Activated naive CD4-positive, alpha-beta T cell treated with anti-CD3 and anti-CD28 coated beads, Interleukin-2, amount 10 ng/mL, durations not matched to agents 7 days and 5 days (primary cell): ENCODE data around the gene HOXC6.

Experiments used
- CTCF ChIA-PET: fragments of 350-600 bp; sonication (Branson Sonifier 250); formaldehyde crosslinking; loops from one replicate; lab custom pipeline; 2021; ENCODE audit warnings: antibody characterized with exemption; lab: Charles Lee
- DNase-seq: peaks from one replicate; pipeline ENCODE4 v3.0.0-alpha.2; 2020
- H3K27ac Mint-ChIP-seq: one replicate; pipeline ENCODE4 v1.8.0; 2021; ENCODE audit warnings: mild to moderate bottlenecking, moderate library complexity, mixed read lengths
- H3K27me3 Mint-ChIP-seq: one replicate; pipeline ENCODE4 v1.8.0; 2021; ENCODE audit warnings: mild to moderate bottlenecking, mixed read lengths
- H3K36me3 Mint-ChIP-seq: one replicate; pipeline ENCODE4 v1.8.0; 2021; ENCODE audit warnings: mixed read lengths
- H3K4me1 Mint-ChIP-seq: one replicate; pipeline ENCODE4 v1.8.0; 2021; ENCODE audit warnings: mixed read lengths
- H3K4me3 Mint-ChIP-seq: one replicate; pipeline ENCODE4 v1.8.0; 2021; ENCODE audit warnings: mild to moderate bottlenecking, moderate library complexity, mixed read lengths
- H3K9me3 Mint-ChIP-seq: one replicate; pipeline ENCODE4 v1.8.0; 2021; ENCODE audit warnings: mixed read lengths

The HOXC6 gene

DNA sequence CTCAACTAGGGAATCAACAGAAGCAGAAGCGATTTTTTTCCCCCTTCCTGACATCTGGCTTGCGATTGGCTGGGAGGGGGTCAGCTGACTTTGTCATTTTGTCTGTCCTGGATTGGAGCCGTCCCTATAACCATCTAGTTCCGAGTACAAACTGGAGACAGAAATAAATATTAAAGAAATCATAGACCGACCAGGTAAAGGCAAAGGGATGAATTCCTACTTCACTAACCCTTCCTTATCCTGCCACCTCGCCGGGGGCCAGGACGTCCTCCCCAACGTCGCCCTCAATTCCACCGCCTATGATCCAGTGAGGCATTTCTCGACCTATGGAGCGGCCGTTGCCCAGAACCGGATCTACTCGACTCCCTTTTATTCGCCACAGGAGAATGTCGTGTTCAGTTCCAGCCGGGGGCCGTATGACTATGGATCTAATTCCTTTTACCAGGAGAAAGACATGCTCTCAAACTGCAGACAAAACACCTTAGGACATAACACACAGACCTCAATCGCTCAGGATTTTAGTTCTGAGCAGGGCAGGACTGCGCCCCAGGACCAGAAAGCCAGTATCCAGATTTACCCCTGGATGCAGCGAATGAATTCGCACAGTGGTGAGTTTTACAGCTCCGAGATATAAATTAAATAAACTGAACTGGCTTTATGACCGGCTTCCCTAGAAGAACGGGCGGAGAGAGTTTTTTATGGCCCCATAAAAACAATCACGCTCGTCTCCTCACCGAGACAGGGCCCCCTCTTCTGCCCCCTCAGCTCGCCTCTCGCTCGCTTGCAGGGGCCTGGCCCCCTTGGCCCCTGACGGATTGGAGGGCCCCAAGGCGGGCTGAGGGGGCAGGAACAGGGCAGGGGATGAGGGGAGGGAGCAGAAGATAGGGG lies at the start of gene HOXC6:
TSS of gene HOXC6 (plus strand) at position 127 of the 888 bp plus-strand sequence. CDS start at position 209, 82 bp downstream.
- no peak for DNase-seq
- Mint-ChIP-seq H3K4me1 (peaks cover 24% of the 10 kb centered on the region), H3K27me3 (peaks cover 99% of the 10 kb centered on the region), H3K27ac (no peak within 1 kb of the TSS), H3K9me3 (no peaks in the 10 kb centered on the region), H3K4me3 (no peak within 1 kb of the TSS), H3K36me3 (peaks cover 3% of the 10 kb centered on the region)
- CTCF ChIA-PET: interaction anchor here (0.6 to 4.9 kb wide), 4 partner anchors 163 to 186 kb away, joined by 3 to 93 read pairs (median 4); partner anchors contain the start of gene SMUG1

DNA sequence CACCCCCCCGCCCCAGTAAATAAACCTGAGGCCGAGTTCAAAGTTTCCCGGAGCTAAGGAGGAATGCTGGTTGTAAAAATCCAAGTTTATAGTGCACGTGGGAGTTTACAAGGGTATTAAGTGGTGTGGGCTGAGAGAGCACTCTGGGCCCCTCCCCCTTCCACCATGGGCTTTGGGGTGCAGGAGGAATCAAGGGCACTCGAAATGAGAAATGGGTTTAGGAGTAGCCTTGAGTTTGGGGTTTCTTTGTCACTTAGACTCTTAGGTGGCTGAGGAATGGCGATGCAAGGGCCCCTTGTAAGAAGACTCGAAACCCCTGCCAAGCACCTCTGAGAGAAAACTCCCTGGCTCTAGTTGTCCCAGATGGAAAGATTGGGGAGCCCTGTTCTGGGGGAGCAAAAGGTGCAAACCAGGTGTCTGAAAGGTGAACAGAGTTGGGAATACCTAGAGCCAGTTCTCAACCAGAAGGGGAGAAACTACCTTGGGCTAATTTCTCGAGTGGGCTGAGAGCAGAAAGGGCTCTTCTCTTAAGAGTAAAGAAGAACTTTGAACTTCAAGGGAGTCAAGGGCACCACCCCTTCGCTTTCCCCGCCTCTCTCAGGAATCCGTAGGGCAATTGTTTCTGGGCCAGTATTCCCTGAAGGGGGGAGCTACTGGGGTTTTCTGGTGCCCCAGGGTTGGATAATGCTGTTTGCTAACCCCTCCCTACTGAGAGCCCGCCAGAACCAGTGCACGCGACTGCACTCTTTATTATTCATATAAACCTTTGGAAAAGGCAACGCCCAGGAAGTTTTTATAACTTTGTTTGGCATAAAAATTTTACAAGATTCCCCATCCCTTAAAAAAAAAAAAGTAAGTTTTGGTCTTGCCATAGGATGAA lies 49.5 kb upstream of the HOXC6 start:
- H3K9me3 Mint-ChIP-seq: peaks cover 2% of the 10 kb centered on the region
- no peak overlapping the region for H3K27ac Mint-ChIP-seq
- H3K36me3 Mint-ChIP-seq: peaks cover 4% of the 10 kb centered on the region
- peaks cover 100% of the 10 kb centered on the region for H3K27me3 Mint-ChIP-seq
- peaks cover 14% of the 10 kb centered on the region for H3K4me1 Mint-ChIP-seq
- no peak for DNase-seq
- H3K4me3 Mint-ChIP-seq: no peak overlapping the region
- CTCF ChIA-PET: no interaction called here

DNA sequence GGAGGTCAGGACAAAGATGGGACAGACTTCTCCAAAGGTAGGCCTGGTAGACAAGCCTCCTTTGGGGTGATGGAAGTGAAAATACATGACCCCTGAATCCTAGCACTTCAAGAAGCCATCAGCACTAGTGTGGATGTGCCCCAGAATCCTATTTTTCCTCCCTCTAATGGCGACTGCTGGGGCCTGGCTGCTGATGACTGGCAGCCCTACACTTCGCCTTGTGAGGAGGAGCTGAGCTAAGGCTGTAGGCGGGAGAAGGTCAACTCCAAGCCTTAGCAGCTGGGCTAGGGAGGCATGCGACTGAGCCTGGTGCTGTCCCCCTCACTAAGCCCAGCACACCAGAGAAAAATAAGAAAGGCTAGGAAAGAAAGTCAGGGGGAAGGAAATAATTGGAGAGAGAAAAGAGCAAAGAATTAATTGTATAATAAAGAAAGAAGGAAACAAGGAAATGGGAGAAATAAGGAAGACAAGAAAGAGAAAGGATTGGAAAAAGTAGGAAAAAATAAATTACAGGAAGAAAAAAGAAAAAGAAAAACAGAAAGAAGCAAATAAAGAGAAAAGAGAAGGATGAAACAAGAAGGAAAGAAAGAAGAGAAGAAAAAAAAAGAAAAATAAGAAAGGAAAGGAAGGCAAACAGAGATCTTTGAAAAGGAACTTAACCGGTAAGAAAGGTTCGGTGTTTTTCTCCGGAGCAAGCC lies 48.0 kb upstream of the HOXC6 start:
- H3K4me1 Mint-ChIP-seq: peaks cover 12% of the 10 kb centered on the region
- H3K27me3 Mint-ChIP-seq: peaks cover 100% of the 10 kb centered on the region
- peaks cover 2% of the 10 kb centered on the region for H3K9me3 Mint-ChIP-seq
- CTCF ChIA-PET: interaction anchor here (0.5 to 1.0 kb wide), 2 partner anchors 24 to 211 kb away, joined by 3 read pairs; no protein-coding TSS in a partner anchor
- H3K4me3 Mint-ChIP-seq: no peak overlapping the region
- H3K36me3 Mint-ChIP-seq: peaks cover 2% of the 10 kb centered on the region
- no peak overlapping the region for H3K27ac Mint-ChIP-seq
- DNase-seq: no peak

DNA sequence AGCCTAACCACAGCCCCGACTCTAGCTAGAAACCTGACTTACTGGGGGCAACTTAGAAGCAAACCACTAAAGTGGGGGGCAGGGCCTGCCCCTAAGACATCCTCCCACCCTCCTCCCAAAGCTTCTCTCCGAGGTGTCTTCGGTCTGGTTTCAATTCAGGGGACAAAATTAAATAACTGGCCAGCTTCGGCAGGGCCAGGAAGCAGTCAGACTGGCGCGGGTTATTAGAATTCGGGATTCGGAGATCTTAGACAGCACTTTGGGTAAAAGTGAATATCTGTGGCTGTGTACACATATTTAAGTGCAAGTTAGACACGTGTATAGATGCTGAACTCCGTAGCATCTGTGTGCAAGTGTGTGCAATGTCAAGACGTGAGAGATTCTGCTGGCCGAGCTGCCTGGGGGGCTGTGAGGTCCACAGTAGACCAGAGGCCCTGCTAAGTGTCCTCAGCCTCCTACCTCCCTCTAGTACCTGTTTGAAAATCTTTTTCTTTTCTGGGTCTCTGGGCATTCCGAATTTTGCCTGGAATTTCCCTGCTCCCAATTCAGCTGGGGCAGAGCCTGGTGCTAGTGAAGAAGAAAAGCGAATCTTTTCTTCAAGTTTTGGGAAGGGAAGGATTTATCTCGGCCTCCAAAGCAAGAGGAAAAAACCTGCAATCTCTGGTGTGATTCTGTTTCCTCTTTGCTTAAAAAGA lies 47.3 kb upstream of the HOXC6 start:
- Mint-ChIP-seq H3K9me3 (no peaks in the 10 kb centered on the region), H3K27me3 (peaks cover 100% of the 10 kb centered on the region), H3K4me1 (peaks cover 11% of the 10 kb centered on the region), H3K27ac (no peak overlapping the region), H3K4me3 (no peak overlapping the region), H3K36me3 (no peaks in the 10 kb centered on the region)
- CTCF ChIA-PET: interaction anchor here (0.5 to 1.0 kb wide), 2 partner anchors 23 to 211 kb away, joined by 3 read pairs; no protein-coding TSS in a partner anchor
- no peak for DNase-seq

DNA sequence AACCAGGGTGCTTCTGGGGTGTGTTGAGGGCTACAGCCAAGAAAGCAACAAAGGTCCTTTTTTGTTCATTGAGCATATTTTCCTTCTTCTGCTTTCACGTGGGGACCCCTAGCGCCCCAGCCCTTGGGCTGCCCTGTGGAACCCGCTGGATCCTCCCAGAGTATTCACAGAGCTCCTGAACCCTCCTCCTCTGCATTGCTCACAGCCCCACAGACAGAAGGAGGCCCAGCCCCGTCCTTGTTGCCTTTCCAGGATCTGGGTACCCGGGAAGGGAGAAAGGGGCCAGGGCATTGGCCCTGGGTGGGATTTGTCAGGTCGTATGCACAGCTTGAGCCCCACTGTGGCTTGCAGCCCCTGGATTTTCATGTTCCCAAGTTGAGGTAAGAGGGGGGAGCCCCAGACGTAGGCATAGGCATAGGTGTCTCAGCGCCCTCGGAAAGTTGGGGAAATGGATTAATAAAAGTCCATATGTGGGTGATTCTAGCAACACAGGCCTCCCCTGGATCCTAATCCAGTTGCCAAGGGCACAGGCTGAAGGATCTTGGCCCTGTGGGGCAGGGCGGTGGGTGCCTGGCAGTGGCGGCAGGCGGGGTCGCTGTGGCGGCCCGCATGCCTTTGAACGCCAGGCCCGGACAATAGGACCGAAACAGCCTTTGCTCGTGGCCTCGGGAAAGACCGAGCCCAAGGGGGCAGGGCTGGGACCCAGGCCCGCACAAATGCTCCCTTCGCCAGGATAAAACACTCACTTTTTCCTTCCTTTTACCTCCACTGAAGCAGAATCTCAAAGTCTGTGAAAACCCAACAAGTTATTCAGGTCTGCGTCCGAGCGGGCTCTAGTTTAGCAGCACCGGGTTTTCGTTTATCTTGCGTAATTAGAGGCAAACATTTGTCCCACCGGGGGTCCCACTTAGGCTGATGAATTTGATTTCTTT lies 46.3 kb upstream of the HOXC6 start:
- CTCF ChIA-PET: no interaction called here
- Mint-ChIP-seq H3K36me3 (no peaks in the 10 kb centered on the region), H3K27ac (no peak overlapping the region), H3K4me1 (peaks cover 14% of the 10 kb centered on the region), H3K9me3 (no peaks in the 10 kb centered on the region), H3K4me3 (no peak overlapping the region), H3K27me3 (peaks cover 100% of the 10 kb centered on the region)
- no peak for DNase-seq

DNA sequence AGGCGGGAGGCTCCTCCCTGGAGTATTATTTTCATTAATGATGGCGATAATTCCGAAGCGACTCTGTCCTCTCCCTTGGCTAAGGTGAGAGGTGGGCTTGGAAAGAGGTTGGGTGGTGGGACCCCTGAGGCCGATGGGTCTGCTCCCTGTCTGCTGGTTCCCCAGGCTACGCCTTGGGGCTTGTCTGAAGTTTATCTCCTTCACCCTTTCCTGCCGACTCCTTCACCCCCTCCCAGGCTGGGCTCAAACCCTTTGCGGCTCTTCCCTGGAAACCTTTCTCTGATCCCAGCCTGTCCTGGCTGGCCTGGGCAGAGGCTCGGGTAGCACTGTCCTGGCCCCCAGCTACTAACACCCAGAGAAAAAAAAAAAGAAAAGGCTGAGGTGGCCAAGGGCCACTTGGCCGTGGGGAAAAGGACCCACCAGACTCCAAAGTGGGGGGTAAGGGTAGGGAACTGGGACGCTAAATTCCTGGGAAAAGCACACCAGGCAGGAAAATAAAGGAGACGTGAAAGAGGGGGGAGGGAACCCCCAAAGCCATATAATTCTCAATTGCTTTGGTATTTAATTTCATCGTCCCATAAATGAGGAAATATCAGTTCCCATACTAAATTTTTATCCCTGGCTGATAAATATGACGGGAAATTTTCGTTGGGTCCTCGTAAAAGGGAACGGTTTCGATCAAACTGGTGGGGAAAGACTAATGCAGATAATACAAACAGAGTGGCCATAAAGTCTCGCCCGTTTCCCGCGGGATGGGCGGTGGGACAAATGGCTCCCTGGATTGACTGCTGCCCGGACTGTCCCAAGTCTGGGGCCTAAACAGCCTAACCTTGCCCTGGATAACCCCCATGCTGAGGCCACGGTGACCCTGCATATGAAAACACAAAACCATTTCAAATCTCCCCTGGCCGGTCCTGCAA lies 45.3 kb upstream of the HOXC6 start:
- no peak overlapping the region for H3K4me3 Mint-ChIP-seq
- no peaks in the 10 kb centered on the region for H3K36me3 Mint-ChIP-seq
- no peaks in the 10 kb centered on the region for H3K9me3 Mint-ChIP-seq
- H3K27me3 Mint-ChIP-seq: peaks cover 100% of the 10 kb centered on the region
- peak overlapping the region; percentile 42 for H3K27ac Mint-ChIP-seq
- CTCF ChIA-PET: no interaction called here
- no peak for DNase-seq
- H3K4me1 Mint-ChIP-seq: peaks cover 14% of the 10 kb centered on the region

DNA sequence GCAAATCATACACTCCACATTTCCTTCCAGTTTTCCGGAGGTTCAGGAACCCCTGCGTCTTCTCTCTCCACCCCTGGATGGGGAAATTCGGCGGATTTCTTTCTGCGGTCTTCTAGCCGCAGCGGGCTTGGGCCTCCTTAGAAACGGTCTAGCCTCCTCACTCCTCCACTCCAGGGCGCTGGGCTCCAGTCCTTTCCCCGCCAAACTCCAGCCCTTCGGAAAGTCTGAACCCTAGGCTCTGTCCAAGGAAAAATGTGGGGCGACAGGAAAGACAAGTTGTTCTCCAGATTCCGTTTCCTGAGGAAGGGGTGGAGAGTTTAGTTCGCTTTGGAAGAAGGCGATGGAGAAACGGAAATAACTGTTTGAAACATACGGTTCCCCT lies 44.7 kb upstream of the HOXC6 start:
- H3K4me1 Mint-ChIP-seq: peaks cover 18% of the 10 kb centered on the region
- no peak overlapping the region for H3K4me3 Mint-ChIP-seq
- H3K27me3 Mint-ChIP-seq: peaks cover 100% of the 10 kb centered on the region
- no peak for DNase-seq
- H3K27ac Mint-ChIP-seq: peak overlapping the region; percentile 42
- H3K9me3 Mint-ChIP-seq: no peaks in the 10 kb centered on the region
- no peaks in the 10 kb centered on the region for H3K36me3 Mint-ChIP-seq
- CTCF ChIA-PET: interaction anchor here (0.6 to 1.8 kb wide), 2 partner anchors 22 to 223 kb away, joined by 3 to 12 read pairs; no protein-coding TSS in a partner anchor

DNA sequence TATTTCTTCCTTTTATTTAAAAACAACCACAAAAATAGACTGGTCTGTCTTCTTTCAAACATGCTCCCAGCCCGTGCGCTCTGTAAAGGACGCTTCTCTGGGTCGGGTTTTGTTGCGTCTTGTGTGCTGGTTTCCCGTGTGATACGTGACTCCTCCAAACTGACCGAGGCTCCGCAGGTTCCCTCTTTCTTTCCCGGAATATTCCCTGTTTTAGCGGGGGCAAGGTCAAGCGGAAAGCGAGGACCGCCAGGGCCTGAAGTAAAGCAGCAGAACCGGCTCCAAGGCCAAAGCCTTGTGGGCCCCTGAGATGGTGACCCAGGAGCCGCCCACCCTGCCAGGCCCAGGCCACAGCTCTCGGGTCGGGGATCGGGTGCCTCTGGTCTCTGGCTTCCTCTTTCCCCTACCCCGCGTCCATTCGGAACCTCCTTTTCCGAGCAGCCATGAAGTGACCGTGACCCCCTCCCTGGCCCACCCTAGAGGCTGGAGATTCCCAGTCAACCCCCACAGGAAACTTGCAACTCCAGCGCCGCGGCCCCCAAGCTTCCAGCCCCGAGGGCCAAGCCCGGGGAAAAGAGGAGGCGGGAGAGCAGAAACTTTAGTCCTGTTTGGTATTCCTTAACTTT lies 44.2 kb upstream of the HOXC6 start:
- Mint-ChIP-seq H3K27me3 (peaks cover 100% of the 10 kb centered on the region), H3K27ac (peak overlapping the region; percentile 42), H3K9me3 (no peaks in the 10 kb centered on the region), H3K36me3 (no peaks in the 10 kb centered on the region), H3K4me3 (no peak overlapping the region), H3K4me1 (peaks cover 21% of the 10 kb centered on the region)
- CTCF ChIA-PET: interaction anchor here (0.6 to 1.8 kb wide), 2 partner anchors 22 to 222 kb away, joined by 3 to 12 read pairs; no protein-coding TSS in a partner anchor
- DNase-seq: no peak

DNA sequence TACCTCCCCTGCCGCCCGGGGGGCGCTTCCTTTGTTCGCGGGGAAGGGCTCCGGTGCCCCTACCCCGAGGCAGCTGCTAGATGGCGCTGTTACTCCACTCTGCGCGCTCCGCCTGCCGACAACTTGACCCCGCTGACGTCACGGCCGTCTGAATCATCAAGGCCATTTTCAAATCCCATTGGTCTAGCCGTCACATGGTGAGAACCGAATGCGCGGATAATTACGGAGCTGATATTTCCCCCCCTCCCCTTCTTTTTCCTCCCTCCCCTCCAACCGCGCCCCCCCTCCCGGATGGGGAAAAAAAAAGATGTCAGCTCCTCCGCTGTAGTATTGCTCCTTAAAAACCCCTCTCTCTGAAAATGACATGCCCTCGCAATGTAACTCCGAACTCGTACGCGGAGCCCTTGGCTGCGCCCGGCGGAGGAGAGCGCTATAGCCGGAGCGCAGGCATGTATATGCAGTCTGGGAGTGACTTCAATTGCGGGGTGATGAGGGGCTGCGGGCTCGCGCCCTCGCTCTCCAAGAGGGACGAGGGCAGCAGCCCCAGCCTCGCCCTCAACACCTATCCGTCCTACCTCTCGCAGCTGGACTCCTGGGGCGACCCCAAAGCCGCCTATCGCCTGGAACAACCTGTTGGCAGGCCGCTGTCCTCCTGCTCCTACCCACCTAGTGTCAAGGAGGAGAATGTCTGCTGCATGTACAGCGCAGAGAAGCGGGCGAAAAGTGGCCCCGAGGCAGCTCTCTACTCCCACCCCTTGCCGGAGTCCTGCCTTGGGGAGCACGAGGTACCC lies 43.1 kb upstream of the HOXC6 start, which contains the start of gene HOXC10:
TSS of gene HOXC10 (plus strand) at position 246 of the 791 bp plus-strand sequence. CDS start at position 360, 114 bp downstream.
- Mint-ChIP-seq H3K4me1 (peaks cover 29% of the 10 kb centered on the region), H3K27me3 (peaks cover 100% of the 10 kb centered on the region), H3K36me3 (no peaks in the 10 kb centered on the region), H3K9me3 (no peaks in the 10 kb centered on the region), H3K4me3 (peak within 1 kb of the TSS; percentile 46), H3K27ac (peak within 1 kb of the TSS; percentile 83)
- peak; percentile 85 for DNase-seq
- CTCF ChIA-PET: interaction anchor here (0.6 to 1.8 kb wide), 7 partner anchors 27 to 231 kb away, joined by 3 to 12 read pairs (median 3); no protein-coding TSS in a partner anchor

DNA sequence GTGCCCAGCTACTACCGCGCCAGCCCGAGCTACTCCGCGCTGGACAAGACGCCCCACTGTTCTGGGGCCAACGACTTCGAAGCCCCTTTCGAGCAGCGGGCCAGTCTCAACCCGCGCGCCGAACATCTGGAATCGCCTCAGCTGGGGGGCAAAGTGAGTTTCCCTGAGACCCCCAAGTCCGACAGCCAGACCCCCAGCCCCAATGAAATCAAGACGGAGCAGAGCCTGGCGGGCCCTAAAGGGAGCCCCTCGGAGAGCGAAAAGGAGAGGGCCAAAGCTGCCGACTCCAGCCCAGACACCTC lies 42.6 kb upstream of the HOXC6 start:
- Mint-ChIP-seq H3K4me1 (peaks cover 29% of the 10 kb centered on the region), H3K4me3 (peak overlapping the region; percentile 46), H3K36me3 (no peaks in the 10 kb centered on the region), H3K27ac (no peak overlapping the region), H3K9me3 (no peaks in the 10 kb centered on the region), H3K27me3 (peaks cover 100% of the 10 kb centered on the region)
- CTCF ChIA-PET: interaction anchor here (0.8 to 1.8 kb wide), 4 partner anchors 214 to 223 kb away, joined by 3 to 4 read pairs (median 3); no protein-coding TSS in a partner anchor
- no peak for DNase-seq
